GM19099 (cell line): ENCODE data around the gene RASEF.

Experiments used
- POLR2A ChIP-seq: IDR thresholded peaks from 3 replicates; pipeline ENCODE4 v1.6.1; 2011; ENCODE audit warnings: low read depth; ENCODE audit not compliant: insufficient read length; ENCODE audit errors: extremely low read depth

RASEF gene

GRCh38 chr9:83062651-83063527 is at the start of gene RASEF:
Gene RASEF (minus strand): TSS chr9:83063142. CDS start chr9:83062867, 275 bp downstream.
- no peak for TF ChIP-seq POLR2A

- no peak for TF ChIP-seq POLR2A
Measured at GRCh38 chr9:83111169-83111568, 48.2 kb upstream of the RASEF start.

GRCh38 chr9:83109296-83109695 is 46.4 kb upstream of the RASEF start:
- TF ChIP-seq POLR2A: no peak

GRCh38 chr9:83108208-83108607 is 45.3 kb upstream of the RASEF start:
- TF ChIP-seq POLR2A: no peak

DNA sequence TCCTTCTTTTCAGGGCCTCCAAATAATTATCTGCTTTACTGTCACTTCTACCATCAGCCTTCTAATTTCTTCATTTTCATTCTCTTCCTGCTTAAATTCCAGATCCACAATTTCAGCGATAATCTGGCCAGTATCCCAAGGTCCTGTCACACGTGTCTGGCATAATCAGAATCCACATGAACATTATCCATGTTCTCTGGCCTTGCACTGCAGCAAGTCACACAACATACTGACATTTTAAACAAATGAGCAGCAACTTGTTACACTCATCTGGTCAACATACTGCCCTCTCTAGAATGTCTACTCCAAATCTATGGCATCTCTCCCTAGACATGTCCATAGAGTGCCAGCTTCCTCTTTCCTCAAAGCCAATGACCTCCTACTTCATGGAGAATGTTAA is 43.8 kb upstream of the RASEF start:
- TF ChIP-seq POLR2A: no peak

DNA sequence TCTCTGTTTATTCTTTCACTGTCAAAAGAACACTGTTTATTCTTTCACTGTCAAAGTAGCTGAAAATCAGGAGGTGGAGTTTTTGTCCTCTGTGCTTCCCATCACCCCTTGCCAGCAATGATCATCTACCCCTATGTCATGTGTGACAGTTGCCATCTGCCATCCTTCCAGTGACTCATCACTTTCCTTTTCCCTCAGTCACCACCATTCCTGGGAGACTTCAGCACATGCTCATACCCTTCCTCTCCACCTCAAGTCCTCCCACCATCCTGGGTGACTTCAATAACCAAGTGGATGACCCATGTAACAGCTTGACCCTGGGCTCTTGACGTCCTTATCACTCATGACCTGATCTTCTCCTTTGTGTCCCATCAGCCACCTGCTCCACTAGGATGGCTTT is 43.3 kb upstream of the RASEF start:
- no peak for TF ChIP-seq POLR2A

DNA sequence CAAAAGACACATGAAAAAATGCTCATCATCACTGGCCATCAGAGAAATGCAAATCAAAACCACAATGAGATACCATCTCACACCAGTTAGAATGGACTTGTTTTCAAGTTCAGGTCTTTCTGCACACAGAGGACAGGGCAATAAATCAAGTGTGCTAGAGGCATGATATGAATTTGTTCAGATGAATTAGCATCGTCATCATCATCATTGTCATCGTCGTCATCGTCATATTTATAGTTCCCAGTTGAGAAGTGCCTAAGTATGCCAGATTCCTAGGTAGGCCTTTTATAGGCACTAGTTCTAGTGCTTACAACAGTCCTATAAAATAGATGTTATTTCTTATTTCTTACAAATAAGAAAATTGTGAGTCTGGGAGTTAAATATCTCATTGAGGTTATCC is 34.7 kb upstream of the RASEF start:
- TF ChIP-seq POLR2A: no peak

GRCh38 chr9:83081846-83082245 is 18.9 kb upstream of the RASEF start:
- TF ChIP-seq POLR2A: no peak

DNA sequence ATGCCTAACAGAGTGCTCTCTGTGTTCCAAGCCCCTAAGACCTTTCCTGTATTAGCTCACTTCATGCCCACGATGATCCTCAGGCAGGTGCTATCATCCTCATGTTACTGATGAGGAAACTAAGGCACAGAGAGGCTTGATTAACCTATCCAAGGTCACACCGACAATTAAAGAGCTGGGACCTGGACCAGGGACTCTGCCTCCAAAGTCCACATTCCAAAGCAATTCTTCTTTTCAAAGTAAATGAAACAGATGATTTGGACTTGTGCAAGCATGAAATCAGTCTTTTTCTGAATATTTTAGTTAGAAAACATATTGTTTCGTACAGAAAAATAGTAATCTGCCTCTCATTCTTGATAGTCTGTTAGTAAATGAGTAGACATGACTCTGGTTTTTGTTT is 18.1 kb upstream of the RASEF start:
- no peak for TF ChIP-seq POLR2A

DNA sequence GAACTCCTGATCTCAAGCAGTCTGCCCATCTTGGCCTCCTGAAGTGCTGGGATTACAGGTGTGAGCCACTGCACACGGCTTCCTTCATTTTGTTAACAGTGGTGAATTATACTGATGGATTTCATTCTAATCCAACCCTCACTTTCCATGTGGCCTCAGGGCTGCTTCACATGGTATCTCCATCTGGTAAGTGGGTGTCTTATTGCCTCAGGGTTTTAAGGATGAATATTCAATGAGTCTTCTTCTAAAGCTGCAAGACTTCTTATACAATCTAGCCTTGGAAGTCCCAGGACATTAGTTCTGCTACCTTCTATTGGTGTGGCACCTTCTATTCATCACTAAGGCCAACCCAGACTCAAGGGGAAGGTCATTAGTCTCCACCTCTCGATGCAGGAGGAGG is 8.7 kb upstream of the RASEF start:
- no peak for TF ChIP-seq POLR2A

- no peak for TF ChIP-seq POLR2A
Measured at GRCh38 chr9:83070261-83070660, 7.3 kb upstream of the RASEF start.

GRCh38 chr9:83069651-83070050 is 6.7 kb upstream of the RASEF start:
- no peak for TF ChIP-seq POLR2A

GRCh38 chr9:83068414-83068813 is 5.5 kb upstream of the RASEF start:
- no peak for TF ChIP-seq POLR2A

DNA sequence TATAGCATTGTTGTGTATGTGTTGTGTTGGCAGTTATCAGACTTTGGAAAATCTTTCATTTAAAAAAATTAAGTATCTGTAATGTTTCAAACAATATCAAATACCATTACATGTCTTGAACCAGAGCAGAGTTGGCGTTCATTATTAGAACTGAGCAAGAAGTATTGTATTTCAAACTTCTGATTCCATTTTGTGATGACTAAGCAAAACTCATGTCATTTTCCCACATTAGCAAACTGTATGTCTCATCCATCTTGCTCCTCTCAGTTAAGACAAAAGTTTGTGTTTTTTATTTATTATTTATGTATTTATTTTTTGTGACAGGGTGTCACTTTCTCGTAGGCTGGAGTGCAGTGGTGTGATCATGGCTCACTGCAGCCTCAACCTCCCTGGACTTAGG is 4.6 kb upstream of the RASEF start:
- TF ChIP-seq POLR2A: no peak

GRCh38 chr9:83066771-83067170 is 3.8 kb upstream of the RASEF start:
- TF ChIP-seq POLR2A: no peak

GRCh38 chr9:83065233-83065632 is 2.3 kb upstream of the RASEF start:
- no peak for TF ChIP-seq POLR2A

DNA sequence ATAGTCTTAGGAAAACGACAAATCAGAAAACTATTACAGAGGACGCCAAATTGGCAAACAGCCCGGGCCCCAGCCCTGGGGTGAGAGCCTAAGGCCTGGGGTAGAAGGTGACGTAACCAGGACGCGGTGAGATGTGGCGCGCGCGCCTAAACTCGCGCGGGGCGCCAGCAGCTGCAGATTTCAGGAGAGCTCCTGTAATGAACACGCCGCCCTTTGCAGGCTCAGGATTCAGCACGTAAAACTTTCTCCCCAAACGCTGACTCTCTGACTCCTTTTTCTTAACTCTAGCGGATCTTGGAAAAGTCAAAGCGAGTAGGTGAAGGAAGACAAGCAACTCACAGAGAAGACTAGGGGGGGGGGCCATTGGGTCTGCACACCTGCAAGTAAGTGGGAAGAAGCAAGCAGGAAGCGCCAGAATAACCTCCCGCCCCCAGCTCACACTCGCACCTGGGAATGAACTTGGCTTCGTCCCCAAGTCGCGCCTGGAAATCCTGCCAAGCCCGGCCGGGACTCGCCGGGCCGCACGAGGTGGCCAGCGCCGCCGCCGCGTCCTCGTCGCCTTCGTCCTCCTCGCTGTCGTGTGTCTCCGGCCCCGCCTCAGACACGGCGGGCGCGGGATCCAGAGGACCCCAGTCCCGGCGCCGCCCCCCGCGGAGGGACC is 822 bp downstream of the RASEF start:
- TF ChIP-seq POLR2A: no peak

- no peak for TF ChIP-seq POLR2A
Measured at GRCh38 chr9:83061036-83061435, 1.9 kb downstream of the RASEF start.
